Keratinocyte (primary cell): Measurements from ENCODE around the gene MDFI. TPM values are rescaled to one million over a fixed set of nuclear protein-coding genes. Genes with fewer than 3 reads are reported as not detected.

ENCODE experiments used
- DNase-seq: peaks from one replicate; pipeline ENCODE4 v3.0.0-alpha.2; 2011; ENCODE audit warnings: low read depth, missing footprints, low spot score
- FAIRE-seq: peaks from 2 replicates; lab custom pipeline; 2011; peaks lifted over from hg19 to GRCh38; lab: Jason Lieb, UNC
- H2AFZ ChIP-seq: 2 replicates; pipeline ENCODE4 v1.6.0; 2012; ENCODE audit warnings: low read length, control low read depth, inconsistent platforms; ENCODE audit not compliant: control insufficient read depth
- H3K27ac ChIP-seq: 2 replicates; pipeline ENCODE4 v1.5.1; 2011; ENCODE audit warnings: low read length; ENCODE audit not compliant: control insufficient read depth, insufficient read depth
- H3K27me3 ChIP-seq: 3 replicates; pipeline ENCODE4 v1.6.0; 2011; ENCODE audit warnings: low read length; ENCODE audit not compliant: control insufficient read depth, insufficient read depth; ENCODE audit errors: extremely low read depth
- H3K36me3 ChIP-seq, 2 experiments: 2 replicates in 1 of 2; 3 replicates in 1 of 2; pipeline ENCODE4 v1.5.1; 2011; ENCODE audit warnings: low read length in 2 of 2, mild to moderate bottlenecking in 1 of 2; ENCODE audit not compliant: control insufficient read depth in 2 of 2, insufficient read depth in 2 of 2; ENCODE audit errors: extremely low read depth in 1 of 2
- H3K4me1 ChIP-seq: 3 replicates; pipeline ENCODE4 v1.5.1; 2011; ENCODE audit warnings: low read length; ENCODE audit not compliant: control insufficient read depth, insufficient read depth; ENCODE audit errors: extremely low read depth
- H3K4me2 ChIP-seq: 3 replicates; pipeline ENCODE4 v1.6.0; 2011; ENCODE audit warnings: low read depth, low read length; ENCODE audit not compliant: control insufficient read depth, insufficient read depth; ENCODE audit errors: extremely low read depth
- H3K4me3 ChIP-seq, 3 experiments: fragments of 200-600 bp in 1 of 3; sonication (generic) in 1 of 3; 2 replicates in 2 of 3; 3 replicates in 1 of 3; pipeline ENCODE4 v1.5.1; 2011 to 2016; ENCODE audit warnings: low read length in 3 of 3, mild to moderate bottlenecking in 3 of 3, control low read depth in 2 of 3, inconsistent platforms in 1 of 3, low read depth in 1 of 3, mixed read lengths in 1 of 3, mixed run types in 1 of 3, moderate library complexity in 1 of 3; ENCODE audit not compliant: control insufficient read depth in 2 of 3, insufficient read depth in 2 of 3; ENCODE audit errors: extremely low read depth in 1 of 3
- H3K79me2 ChIP-seq: 2 replicates; pipeline ENCODE4 v1.6.0; 2012; ENCODE audit warnings: low read length; ENCODE audit not compliant: control insufficient read depth, insufficient read depth
- H3K9ac ChIP-seq: 3 replicates; pipeline ENCODE4 v1.6.0; 2011; ENCODE audit warnings: low read length; ENCODE audit not compliant: control insufficient read depth, insufficient read depth; ENCODE audit errors: extremely low read depth
- H3K9me1 ChIP-seq: 3 replicates; pipeline ENCODE4 v1.6.0; 2011; ENCODE audit warnings: low read length; ENCODE audit not compliant: control insufficient read depth, insufficient read depth; ENCODE audit errors: extremely low read depth
- H3K9me3 ChIP-seq: 2 replicates; pipeline ENCODE4 v1.5.1; 2012; ENCODE audit warnings: low read depth, low read length; ENCODE audit not compliant: control insufficient read depth
- H4K20me1 ChIP-seq: 3 replicates; pipeline ENCODE4 v1.6.0; 2011; ENCODE audit warnings: low read length; ENCODE audit not compliant: control insufficient read depth, insufficient read depth; ENCODE audit errors: extremely low read depth
- CTCF ChIP-seq, 3 experiments: IDR thresholded peaks in 1 of 3; conservative IDR thresholded peaks in 1 of 3; optimal IDR thresholded peaks in 1 of 3; 2 replicates in 2 of 3; 3 replicates in 1 of 3; pipeline versions ENCODE3 to v1.5.1; 2011; ENCODE audit warnings: low read length in 3 of 3, mild to moderate bottlenecking in 3 of 3, moderate library complexity in 2 of 3, control low read depth in 1 of 3, inconsistent platforms in 1 of 3; ENCODE audit not compliant: insufficient read depth in 2 of 3; ENCODE audit errors: extremely low read depth in 1 of 3
- EZH2 ChIP-seq: IDR thresholded peaks from one replicate; pipeline ENCODE4 v1.6.1; 2012; ENCODE audit warnings: inconsistent platforms, mild to moderate bottlenecking, low read length, moderate library complexity
- dilution Hi-C: fragments of 300-500 bp; cut with MboI; formaldehyde crosslinking; loops from one replicate; pipeline ENCODE4 v1.7.0; 2020; ENCODE audit warnings: low sequenced_read_pairs; ENCODE audit not compliant: extremely low pct_ligation_motif_present
- polyA plus RNA-seq, 5 experiments: library from polyadenylated mRNA; depleted of rRNA in 3 of 5; stranded (reverse) in 3 of 5; stranded (forward) in 1 of 5; unstranded in 1 of 5; fragments of >200 nt; gene quantifications; 1 replicate in 1 of 5; 2 replicates in 3 of 5; 3 replicates in 1 of 5; pipeline versions ENCODE4 v1.2.1 to v1.2.3, GENCODE V29; 2011 to 2012; ENCODE audit warnings: missing spikeins in 2 of 5, low read depth in 1 of 5, low replicate concordance in 1 of 5

The MDFI gene
- polyA plus RNA-seq, 1 donor (not counting 4 experiments of a cell fraction or from before 2014, with no cell fraction given): 60.1 TPM

- Histone ChIP-seq H3K4me3 (no peak overlapping the region), H3K9ac (no peak overlapping the region), H2AFZ (no peak overlapping the region), H4K20me1 (no peaks in the 10 kb centered on the region), H3K79me2 (no peaks in the 10 kb centered on the region), H3K27me3 (no peaks in the 10 kb centered on the region), H3K36me3 (no peaks in the 10 kb centered on the region), H3K9me3 (no peaks in the 10 kb centered on the region), H3K4me2 (no peak overlapping the region), H3K9me1 (no peaks in the 10 kb centered on the region), H3K4me1 (peaks cover 37% of the 10 kb centered on the region), H3K27ac (no peak overlapping the region)
- FAIRE-seq (no peak), DNase-seq (no peak)
- TF ChIP-seq EZH2 (no peak), CTCF (optimal IDR thresholded peaks at IDR 0.05 in 1 of 3, IDR thresholded peaks at IDR 0.05 in 1 of 3, conservative IDR thresholded peaks at IDR 0.05 in 1 of 3; ENCODE audit: extremely low read depth in 1 of 3, insufficient read depth in 2 of 3, low read length in 3 of 3) (no peak)
- dilution Hi-C loops: no loop called here
These were observed 7.3 kb upstream of the MDFI start for GRCh38 chr6:41630946-41631345.

GRCh38 chr6:41633056-41633634 is 5.1 kb upstream of the MDFI start:
- H3K4me1 ChIP-seq: peaks cover 22% of the 10 kb centered on the region
- FAIRE-seq (no peak), DNase-seq (no peak)
- no peaks in the 10 kb centered on the region for H3K36me3 ChIP-seq
- no peak overlapping the region for H3K9ac ChIP-seq
- peaks cover 12% of the 10 kb centered on the region for H3K79me2 ChIP-seq
- H3K4me3 ChIP-seq: no peak overlapping the region
- H3K4me2 ChIP-seq: no peak overlapping the region
- H3K27me3 ChIP-seq: no peaks in the 10 kb centered on the region
- no peaks in the 10 kb centered on the region for H4K20me1 ChIP-seq
- no peak overlapping the region for H3K27ac ChIP-seq
- TF ChIP-seq EZH2: no peak
- TF ChIP-seq CTCF (optimal IDR thresholded peaks at IDR 0.05 in 1 of 3, IDR thresholded peaks at IDR 0.05 in 1 of 3, conservative IDR thresholded peaks at IDR 0.05 in 1 of 3; ENCODE audit: extremely low read depth in 1 of 3, insufficient read depth in 2 of 3, low read length in 3 of 3): no peak
- no peaks in the 10 kb centered on the region for H3K9me1 ChIP-seq
- no peak overlapping the region for H2AFZ ChIP-seq
- no peaks in the 10 kb centered on the region for H3K9me3 ChIP-seq
- dilution Hi-C loops: no loop called here
